Mesenchymal stem cell (in vitro differentiated cells and primary cell): Measurements from ENCODE around the gene EXOG.
A peak's percentile ranks its signal among the peaks of the same experiment; 100 is the strongest.

Experiments
- DNase-seq: peaks from one replicate; pipeline ENCODE4 v3.0.0-alpha.2; 2013
- H2AFZ ChIP-seq: one replicate; pipeline ENCODE4 v1.6.1; 2013; ENCODE audit warnings: low read depth, mild to moderate bottlenecking, control low read depth, inconsistent platforms, low read length, moderate library complexity
- H2AK5ac ChIP-seq: 2 replicates; pipeline ENCODE4 v1.6.1; 2013; ENCODE audit warnings: low read length, moderate library complexity, mild to moderate bottlenecking, inconsistent platforms; ENCODE audit not compliant: severe bottlenecking
- H2BK120ac ChIP-seq: one replicate; pipeline ENCODE4 v1.6.1; 2013; ENCODE audit warnings: low read depth, mild to moderate bottlenecking, inconsistent platforms, low read length, moderate library complexity
- H2BK12ac ChIP-seq, 2 experiments: one replicate each; pipeline ENCODE4 v1.6.1; 2013; ENCODE audit warnings: inconsistent platforms in 2 of 2, low read length in 2 of 2, mild to moderate bottlenecking in 2 of 2, moderate library complexity in 2 of 2, control low read depth in 1 of 2
- H2BK15ac ChIP-seq: one replicate; pipeline ENCODE4 v1.6.1; 2013; ENCODE audit warnings: mild to moderate bottlenecking, low read depth, inconsistent platforms; ENCODE audit not compliant: poor library complexity, severe bottlenecking
- H2BK5ac ChIP-seq: 2 replicates; pipeline ENCODE4 v1.6.1; 2013; ENCODE audit warnings: low read depth, mild to moderate bottlenecking, low read length, control low read depth, inconsistent platforms; ENCODE audit not compliant: poor library complexity, severe bottlenecking
- H3K14ac ChIP-seq, 2 experiments: one replicate each; pipeline ENCODE4 v1.6.1; 2013; ENCODE audit warnings: inconsistent platforms in 2 of 2, low read length in 2 of 2, control low read depth in 1 of 2, mild to moderate bottlenecking in 1 of 2, moderate library complexity in 1 of 2
- H3K18ac ChIP-seq, 2 experiments: one replicate each; pipeline ENCODE4 v1.6.1; 2013; ENCODE audit warnings: inconsistent platforms in 2 of 2, low read length in 2 of 2, control low read depth in 1 of 2, low read depth in 1 of 2, mild to moderate bottlenecking in 1 of 2
- H3K23ac ChIP-seq, 2 experiments: one replicate each; pipeline ENCODE4 v1.6.1; 2013; ENCODE audit warnings: inconsistent platforms in 2 of 2, low read length in 2 of 2, mild to moderate bottlenecking in 2 of 2, moderate library complexity in 2 of 2, control low read depth in 1 of 2
- H3K27ac ChIP-seq: 2 replicates; pipeline ENCODE4 v1.5.1; 2013; ENCODE audit warnings: mild to moderate bottlenecking, moderate library complexity, low read length, control low read depth, inconsistent platforms; ENCODE audit not compliant: poor library complexity, severe bottlenecking
- H3K27me3 ChIP-seq, 2 experiments: 2 replicates each; pipeline versions ENCODE4 v1.6.1 to v1.7.0; 2013; ENCODE audit warnings: low read length in 2 of 2, mild to moderate bottlenecking in 2 of 2, moderate library complexity in 2 of 2, control low read depth in 1 of 2, inconsistent platforms in 1 of 2; ENCODE audit not compliant: control insufficient read depth in 1 of 2, insufficient read depth in 1 of 2
- H3K36me3 ChIP-seq, 2 experiments: 2 replicates each; pipeline versions ENCODE4 v1.6.1 to v1.7.0; 2013; ENCODE audit warnings: low read length in 2 of 2, control low read depth in 1 of 2, inconsistent platforms in 1 of 2, low read depth in 1 of 2, mild to moderate bottlenecking in 1 of 2; ENCODE audit not compliant: insufficient read depth in 2 of 2, control insufficient read depth in 1 of 2
- H3K4ac ChIP-seq, 2 experiments: one replicate each; pipeline ENCODE4 v1.6.1; 2013; ENCODE audit warnings: inconsistent platforms in 2 of 2, low read length in 2 of 2, mild to moderate bottlenecking in 2 of 2, moderate library complexity in 2 of 2, control low read depth in 1 of 2, low read depth in 1 of 2
- H3K4me1 ChIP-seq: 2 replicates; pipeline ENCODE4 v1.6.1; 2013; ENCODE audit warnings: low read depth, low read length, control low read depth; ENCODE audit not compliant: control insufficient read depth, insufficient read depth
- H3K4me2 ChIP-seq: 2 replicates; pipeline ENCODE4 v1.6.1; 2013; ENCODE audit warnings: low read length, mild to moderate bottlenecking, inconsistent platforms; ENCODE audit not compliant: poor library complexity, severe bottlenecking
- H3K4me3 ChIP-seq, 2 experiments: 2 replicates each; pipeline versions ENCODE4 v1.5.1 to v1.7.0; 2013; ENCODE audit warnings: low read length in 2 of 2, mild to moderate bottlenecking in 2 of 2, control low read depth in 1 of 2, low read depth in 1 of 2; ENCODE audit not compliant: insufficient read depth in 1 of 2
- H3K79me1 ChIP-seq: replicated peaks from 2 replicates; pipeline ENCODE4 v1.6.1; 2013; ENCODE audit warnings: mild to moderate bottlenecking, control low read depth, low read length, inconsistent platforms; ENCODE audit not compliant: poor library complexity, severe bottlenecking
- H3K9ac ChIP-seq: 2 replicates; pipeline ENCODE4 v1.7.0; 2013; ENCODE audit warnings: mild to moderate bottlenecking, low read length, moderate library complexity
- H3K9me3 ChIP-seq: 2 replicates; pipeline ENCODE4 v1.7.0; 2013; ENCODE audit warnings: mild to moderate bottlenecking, low read length; ENCODE audit not compliant: control insufficient read depth
- H4K8ac ChIP-seq: one replicate; pipeline ENCODE4 v1.6.1; 2013; ENCODE audit warnings: inconsistent platforms, mild to moderate bottlenecking, low read length, moderate library complexity
- H4K91ac ChIP-seq: one replicate; pipeline ENCODE4 v1.6.1; 2013; ENCODE audit warnings: mild to moderate bottlenecking, low read length, inconsistent platforms
- WGBS: methylation state at CpG from one replicate; pipeline ENCODE4 v1.1.7; 2013; ENCODE audit warnings: mixed read lengths; 5-methylcytosine and 5-hydroxymethylcytosine counted together

EXOG gene

DNA sequence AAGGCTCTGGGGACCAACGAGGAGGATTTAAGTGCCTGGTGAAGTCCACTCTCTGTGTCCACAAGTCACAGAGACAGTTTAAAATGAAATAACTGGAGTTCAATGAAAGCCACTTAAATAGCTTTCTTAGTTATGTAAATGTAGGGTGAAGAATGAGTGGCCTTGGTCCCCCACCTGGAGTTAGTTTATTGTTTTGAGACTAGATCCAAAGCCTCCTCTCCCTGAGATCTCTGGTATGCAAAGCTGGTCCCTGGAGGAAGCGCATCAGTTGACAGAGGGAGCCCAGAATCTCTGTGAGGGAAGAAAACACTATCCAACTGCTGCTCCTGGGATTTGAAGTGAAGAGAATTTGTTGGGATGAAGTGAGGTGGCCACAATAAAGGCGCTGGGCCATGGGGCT, 40.5 kb downstream of the EXOG start:
- Histone ChIP-seq H2AK5ac (no peak overlapping the region), H3K23ac (no peak overlapping the region), H3K9me3 (peaks cover 10% of the 10 kb centered on the region), H3K4me1 (peaks cover 6% of the 10 kb centered on the region), H2BK15ac (no peak overlapping the region), H3K4me2 (no peak overlapping the region), H3K79me1 (peaks cover 4% of the 10 kb centered on the region), H3K27me3 (no peaks in the 10 kb centered on the region), H3K4me3 (no peak overlapping the region), H2BK12ac (no peak overlapping the region), H2BK5ac (no peak overlapping the region), H3K9ac (no peak overlapping the region), H3K36me3 (peaks cover 11 to 22% of the 10 kb centered on the region in 2 experiments), H3K14ac (no peak overlapping the region), H4K8ac (no peak overlapping the region), H3K18ac (no peak overlapping the region), H2AFZ (no peak overlapping the region), H4K91ac (no peak overlapping the region), H3K27ac (no peak overlapping the region), H2BK120ac (no peak overlapping the region), H3K4ac (no peak overlapping the region)
- no peak for DNase-seq
- 82% methylated on average over 3 of the region's 3 CpGs for WGBS

DNA sequence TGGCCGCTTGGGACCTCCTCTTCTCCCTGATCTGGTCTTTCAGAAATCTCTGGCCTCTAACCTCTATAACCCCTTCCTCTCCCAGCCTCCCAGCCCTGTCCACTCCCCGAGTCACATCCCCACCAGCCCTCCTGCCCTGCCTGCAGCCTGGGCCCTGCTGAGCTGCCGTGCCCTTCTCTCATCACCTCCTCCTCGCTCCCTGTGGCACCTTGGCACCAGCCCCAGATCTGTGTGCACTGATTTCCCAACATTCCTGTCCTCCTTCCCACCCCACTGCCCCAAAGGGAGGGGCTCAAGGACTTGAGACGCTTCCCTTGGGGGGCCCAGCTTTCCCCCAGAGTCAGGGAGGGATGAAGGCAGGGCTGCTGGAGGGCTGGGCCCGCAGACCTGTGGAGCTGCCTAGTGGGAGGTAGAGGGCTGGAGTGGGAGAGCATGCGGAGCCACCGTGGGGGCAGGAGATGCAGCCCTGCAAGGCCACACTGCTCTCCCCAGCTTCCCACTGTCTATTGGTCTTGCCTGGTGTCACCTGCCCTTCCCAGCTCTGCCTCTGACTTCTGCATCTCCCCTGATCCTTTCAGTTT, 42.7 kb downstream of the EXOG start:
- H3K79me1 ChIP-seq: no peaks in the 10 kb centered on the region
- no peak overlapping the region for H2AK5ac ChIP-seq
- no peak overlapping the region for H3K9ac ChIP-seq
- peak overlapping the region in 1 of 2 experiments; percentile 79 for H3K14ac ChIP-seq
- H4K91ac ChIP-seq: no peak overlapping the region
- no peak overlapping the region for H4K8ac ChIP-seq
- DNase-seq: no peak
- no peak overlapping the region for H2BK12ac ChIP-seq
- H2AFZ ChIP-seq: no peak overlapping the region
- peaks cover 10% of the 10 kb centered on the region for H3K9me3 ChIP-seq
- H3K4me1 ChIP-seq: peaks cover 18% of the 10 kb centered on the region
- 89% methylated on average over 6 of the region's 8 CpGs for WGBS
- no peak overlapping the region for H2BK15ac ChIP-seq
- H3K36me3 ChIP-seq: peaks cover 0 to 22% of the 10 kb centered on the region in 2 experiments
- no peak overlapping the region for H2BK5ac ChIP-seq
- H3K4me3 ChIP-seq: no peak overlapping the region
- no peak overlapping the region for H3K23ac ChIP-seq
- no peak overlapping the region for H3K4me2 ChIP-seq
- peaks cover 0 to under 1% of the 10 kb centered on the region in 2 experiments for H3K27me3 ChIP-seq
- no peak overlapping the region for H3K4ac ChIP-seq
- H3K27ac ChIP-seq: no peak overlapping the region
- no peak overlapping the region for H3K18ac ChIP-seq
- H2BK120ac ChIP-seq: no peak overlapping the region

DNA sequence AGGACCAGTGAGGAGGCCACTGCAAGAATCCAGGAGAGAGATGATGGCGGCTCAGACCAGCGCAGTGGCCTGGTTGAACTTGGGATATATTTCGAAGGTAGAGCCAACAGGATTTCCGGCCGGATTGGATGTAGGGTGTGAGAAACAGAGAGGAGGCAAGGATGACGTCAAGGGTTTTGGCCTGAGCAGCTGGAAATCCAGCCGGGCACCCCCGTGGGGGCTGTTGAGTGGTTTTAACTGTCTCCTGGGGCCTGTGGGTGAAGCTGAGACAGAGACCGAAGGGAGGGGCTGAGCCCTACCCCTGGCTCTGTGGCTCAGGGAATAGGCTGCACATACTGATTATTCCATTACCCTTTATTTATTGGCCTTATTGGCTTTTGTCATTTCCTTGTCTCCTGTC, 45.7 kb downstream of the EXOG start:
- no peak overlapping the region for H3K9ac ChIP-seq
- H3K36me3 ChIP-seq: peaks cover 0 to 7% of the 10 kb centered on the region in 2 experiments
- no peak overlapping the region for H2AK5ac ChIP-seq
- WGBS: 87% methylated on average over 7 of the region's 9 CpGs
- no peak overlapping the region for H2BK5ac ChIP-seq
- peaks cover 14% of the 10 kb centered on the region in 2 experiments for H3K27me3 ChIP-seq
- H3K4me1 ChIP-seq: peaks cover 20% of the 10 kb centered on the region
- no peak overlapping the region for H3K4ac ChIP-seq
- no peak overlapping the region for H3K4me3 ChIP-seq
- H3K23ac ChIP-seq: no peak overlapping the region
- no peak overlapping the region for H4K8ac ChIP-seq
- H3K27ac ChIP-seq: no peak overlapping the region
- H3K4me2 ChIP-seq: no peak overlapping the region
- no peak for DNase-seq
- H2BK120ac ChIP-seq: no peak overlapping the region
- H2BK15ac ChIP-seq: no peak overlapping the region
- H3K18ac ChIP-seq: no peak overlapping the region
- no peaks in the 10 kb centered on the region for H3K79me1 ChIP-seq
- H3K9me3 ChIP-seq: no peaks in the 10 kb centered on the region
- no peak overlapping the region for H3K14ac ChIP-seq
- no peak overlapping the region for H2BK12ac ChIP-seq
- no peak overlapping the region for H4K91ac ChIP-seq
- no peak overlapping the region for H2AFZ ChIP-seq

DNA sequence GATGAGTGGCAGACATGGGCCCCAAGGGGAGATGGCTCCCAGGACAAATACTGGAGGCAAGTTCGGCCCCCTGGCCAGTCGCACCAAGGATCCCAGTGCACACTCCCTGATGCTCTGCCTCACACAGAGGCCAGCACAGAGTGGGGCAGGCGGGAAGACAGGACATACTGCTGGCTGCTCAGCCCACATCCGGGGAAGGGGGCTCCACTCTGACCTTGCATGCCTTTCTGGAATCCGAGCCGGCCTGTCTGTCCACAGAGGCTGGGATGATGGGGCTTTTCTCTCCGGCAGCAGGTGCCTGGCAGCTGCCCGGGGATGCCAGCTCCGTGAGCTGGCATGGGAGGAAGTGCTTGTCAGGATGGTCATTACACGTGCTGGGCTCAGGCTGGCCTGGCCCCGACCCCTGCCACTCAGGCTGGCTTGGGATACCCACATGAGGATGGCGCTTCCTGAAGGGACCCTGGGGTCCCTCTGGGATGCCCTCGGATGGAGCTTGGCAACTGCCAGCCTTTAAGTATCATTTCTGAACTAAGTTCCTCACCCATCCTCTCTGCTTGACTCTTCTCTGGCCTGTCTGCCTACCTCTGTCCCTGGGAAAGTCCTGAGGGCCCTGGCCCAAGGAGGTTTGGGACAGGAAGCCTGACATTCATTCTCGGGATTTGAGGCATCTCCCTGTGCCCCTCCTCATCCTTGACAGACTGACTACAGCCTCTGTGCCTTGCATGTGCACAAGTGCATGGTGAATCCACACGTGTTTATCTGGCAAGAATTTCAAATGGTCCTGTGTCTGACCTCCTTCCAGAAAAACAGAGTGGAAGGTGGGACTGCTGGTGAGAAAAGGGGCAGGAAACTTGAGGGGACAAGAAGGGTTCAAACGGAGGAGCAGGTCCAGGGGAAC, 46.5 kb downstream of the EXOG start:
- Histone ChIP-seq H3K9ac (no peak overlapping the region), H3K4ac (no peak overlapping the region), H3K9me3 (no peaks in the 10 kb centered on the region), H2BK15ac (no peak overlapping the region), H3K18ac (no peak overlapping the region), H2BK5ac (no peak overlapping the region), H4K8ac (no peak overlapping the region), H3K27ac (no peak overlapping the region), H2AFZ (no peak overlapping the region), H3K4me3 (no peak overlapping the region), H3K27me3 (peaks cover 14 to 16% of the 10 kb centered on the region in 2 experiments), H3K23ac (no peak overlapping the region), H2BK12ac (no peak overlapping the region), H2AK5ac (no peak overlapping the region), H4K91ac (no peak overlapping the region), H3K36me3 (peaks cover 0 to 3% of the 10 kb centered on the region in 2 experiments), H3K4me1 (peaks cover 20% of the 10 kb centered on the region), H3K4me2 (no peak overlapping the region), H3K14ac (no peak overlapping the region), H2BK120ac (no peak overlapping the region), H3K79me1 (no peaks in the 10 kb centered on the region)
- no peak for DNase-seq
- WGBS: 75% methylated on average over 16 of the region's 16 CpGs
